Gastroesophageal sphincter (tissue), 3 donors: ENCODE results near the gene CELSR1.

Experiments used
- POLR2A ChIP-seq, 2 donors: fragments of 450-650 bp; IDR thresholded peaks; one replicate each; pipeline ENCODE4 v1.6.1; 2017; ENCODE audit warnings: antibody characterized with exemption in 2 of 2, mild to moderate bottlenecking in 2 of 2, moderate library complexity in 1 of 2
- POLR2AphosphoS5 ChIP-seq: sonication (generic); formaldehyde crosslinking; IDR thresholded peaks from one replicate; pipeline ENCODE4 v1.6.1; 2017; ENCODE audit warnings: antibody characterized with exemption
- TF ChIP-seq, protein P1 (sequence below), 4 experiments: fragments of 200-600 bp in 2 of 4; fragments of 450-650 bp in 2 of 4; sonication (generic) in 1 of 4; IDR thresholded peaks; one replicate each; pipeline ENCODE4 v1.5.1; 2017 to 2019; ENCODE audit warnings: antibody characterized with exemption in 4 of 4, mild to moderate bottlenecking in 2 of 4, moderate library complexity in 2 of 4

DNA sequence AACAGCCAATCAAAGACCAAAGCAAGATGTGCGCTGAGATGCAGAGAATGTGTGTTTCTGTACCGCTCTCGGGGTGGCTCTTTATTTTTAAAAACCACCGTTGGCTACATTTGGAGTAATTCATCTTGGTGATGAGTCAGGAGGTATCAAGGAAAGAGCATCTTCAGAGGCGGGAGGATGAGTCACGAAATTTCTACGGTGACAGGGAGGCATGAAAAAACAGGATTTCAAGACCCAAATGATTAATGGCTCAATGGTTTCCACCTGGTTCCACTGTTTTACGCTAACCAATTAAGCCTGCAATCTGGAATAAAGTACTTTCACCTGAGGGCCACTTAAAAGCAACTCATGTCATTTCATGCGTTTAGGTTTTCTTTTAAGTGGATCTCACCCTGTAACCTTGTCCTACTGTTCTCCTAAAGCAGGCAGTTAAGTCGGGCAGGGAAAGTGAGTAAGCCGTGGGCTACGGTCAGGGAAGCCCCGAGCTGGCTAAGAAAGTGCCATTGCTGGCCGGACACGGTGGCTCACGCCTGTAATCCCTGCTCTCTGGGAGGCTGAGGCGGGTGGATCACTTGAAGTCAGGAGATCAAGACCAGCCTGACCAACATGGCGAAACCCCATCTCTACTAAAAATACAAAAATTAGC lies 74.6 kb downstream of the CELSR1 start:
- TF ChIP-seq, protein P1, sequence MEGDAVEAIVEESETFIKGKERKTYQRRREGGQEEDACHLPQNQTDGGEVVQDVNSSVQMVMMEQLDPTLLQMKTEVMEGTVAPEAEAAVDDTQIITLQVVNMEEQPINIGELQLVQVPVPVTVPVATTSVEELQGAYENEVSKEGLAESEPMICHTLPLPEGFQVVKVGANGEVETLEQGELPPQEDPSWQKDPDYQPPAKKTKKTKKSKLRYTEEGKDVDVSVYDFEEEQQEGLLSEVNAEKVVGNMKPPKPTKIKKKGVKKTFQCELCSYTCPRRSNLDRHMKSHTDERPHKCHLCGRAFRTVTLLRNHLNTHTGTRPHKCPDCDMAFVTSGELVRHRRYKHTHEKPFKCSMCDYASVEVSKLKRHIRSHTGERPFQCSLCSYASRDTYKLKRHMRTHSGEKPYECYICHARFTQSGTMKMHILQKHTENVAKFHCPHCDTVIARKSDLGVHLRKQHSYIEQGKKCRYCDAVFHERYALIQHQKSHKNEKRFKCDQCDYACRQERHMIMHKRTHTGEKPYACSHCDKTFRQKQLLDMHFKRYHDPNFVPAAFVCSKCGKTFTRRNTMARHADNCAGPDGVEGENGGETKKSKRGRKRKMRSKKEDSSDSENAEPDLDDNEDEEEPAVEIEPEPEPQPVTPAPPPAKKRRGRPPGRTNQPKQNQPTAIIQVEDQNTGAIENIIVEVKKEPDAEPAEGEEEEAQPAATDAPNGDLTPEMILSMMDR (IDR thresholded peaks at IDR 0.05): no peak
- no peak for TF ChIP-seq POLR2AphosphoS5
- no peak for TF ChIP-seq POLR2A (IDR thresholded peaks at IDR 0.05)
